HG02623 (cell line): ENCODE measurements around the gene LIPA.
"Not testable (repeated sequence)": the region's sequence is repeated elsewhere in the genome, so short reads cannot be mapped to it uniquely, and the experiment has no call there.

ENCODE experiments used
- ATAC-seq: cut with Tn5 transposase; IDR thresholded peaks from one replicate; pipeline ENCODE4 v1.9.1; 2021; ENCODE audit warnings: moderate library complexity; ENCODE audit not compliant: unreplicated experiment

Gene LIPA

DNA sequence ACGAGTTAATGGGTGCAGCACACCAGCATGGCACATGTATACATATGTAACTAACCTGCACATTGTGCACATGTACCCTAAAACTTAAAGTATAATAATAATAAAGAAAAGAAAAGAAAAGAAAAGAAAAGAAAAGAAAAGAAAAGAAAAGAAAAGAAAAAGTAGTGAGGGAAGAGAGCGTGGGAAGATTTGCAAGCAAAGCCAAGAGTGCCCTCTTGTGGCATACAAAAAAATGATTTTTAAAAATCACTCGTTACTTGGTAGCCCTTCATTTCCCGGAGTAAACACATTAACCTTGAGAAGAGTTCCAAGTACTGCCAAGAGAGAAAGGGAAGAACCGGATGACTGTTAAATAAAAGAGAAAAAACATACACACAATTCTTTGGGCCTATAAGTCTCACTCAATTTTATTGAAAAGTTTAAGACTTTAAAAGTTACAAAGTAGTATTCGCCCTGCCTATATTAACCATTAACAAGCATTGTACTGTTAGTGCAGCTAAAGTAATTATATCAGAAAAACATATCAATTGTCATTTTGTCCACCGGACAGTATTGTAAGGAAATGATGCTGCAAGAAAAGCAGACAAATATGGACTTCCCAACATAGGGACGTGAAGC is 38.3 kb downstream of the LIPA start:
- ATAC-seq: no peak

DNA sequence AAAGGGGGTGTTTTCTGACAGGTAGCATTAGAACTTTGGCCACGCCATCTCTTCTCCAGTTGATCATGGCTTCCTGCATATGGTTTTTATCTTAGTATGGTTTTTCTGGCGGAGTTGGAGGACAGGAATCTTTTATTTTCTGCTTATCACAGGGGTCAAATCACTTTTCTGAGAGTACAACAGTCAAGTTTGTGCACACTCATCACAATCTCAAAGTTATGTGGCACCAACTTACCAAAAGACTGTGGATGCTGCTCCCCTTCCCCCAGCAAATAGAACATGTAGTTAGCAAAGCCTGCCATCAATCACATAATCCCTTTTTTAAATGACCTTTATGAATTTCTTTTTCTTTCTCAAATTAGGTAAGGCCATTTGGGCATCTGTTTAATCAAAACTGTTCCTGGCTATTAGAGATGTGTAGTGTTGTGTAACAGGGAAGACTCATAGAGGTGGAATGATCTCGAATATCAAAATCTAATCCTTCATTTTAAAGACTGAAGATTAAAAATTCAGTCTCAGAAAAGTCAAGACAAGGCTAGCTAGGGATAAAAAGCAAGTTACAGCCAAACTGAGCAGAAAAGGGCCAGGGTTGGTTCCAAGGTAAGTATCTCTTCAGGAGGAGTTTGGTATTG is 40.7 kb downstream of the LIPA start:
- ATAC-seq: no peak

DNA sequence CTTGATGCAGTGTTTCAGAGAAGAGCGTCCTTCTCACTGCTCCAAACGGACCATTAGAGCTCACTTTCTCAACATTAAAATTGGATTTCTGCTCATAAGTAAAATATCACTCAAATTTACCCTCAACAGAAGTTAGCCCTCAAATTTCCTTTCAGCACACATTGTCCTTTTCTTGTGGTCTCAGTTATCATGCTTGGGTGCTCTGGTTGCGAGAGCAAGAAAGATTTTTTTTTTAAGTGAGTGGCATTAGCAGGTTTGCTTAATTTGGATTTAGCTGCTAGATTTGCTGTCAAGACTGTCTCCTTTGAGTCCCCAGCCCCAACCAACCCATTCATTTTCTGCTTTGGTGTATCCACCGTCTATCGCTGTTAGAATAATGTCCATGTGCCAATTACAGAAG is 41.9 kb downstream of the LIPA start:
- no peak for ATAC-seq

DNA sequence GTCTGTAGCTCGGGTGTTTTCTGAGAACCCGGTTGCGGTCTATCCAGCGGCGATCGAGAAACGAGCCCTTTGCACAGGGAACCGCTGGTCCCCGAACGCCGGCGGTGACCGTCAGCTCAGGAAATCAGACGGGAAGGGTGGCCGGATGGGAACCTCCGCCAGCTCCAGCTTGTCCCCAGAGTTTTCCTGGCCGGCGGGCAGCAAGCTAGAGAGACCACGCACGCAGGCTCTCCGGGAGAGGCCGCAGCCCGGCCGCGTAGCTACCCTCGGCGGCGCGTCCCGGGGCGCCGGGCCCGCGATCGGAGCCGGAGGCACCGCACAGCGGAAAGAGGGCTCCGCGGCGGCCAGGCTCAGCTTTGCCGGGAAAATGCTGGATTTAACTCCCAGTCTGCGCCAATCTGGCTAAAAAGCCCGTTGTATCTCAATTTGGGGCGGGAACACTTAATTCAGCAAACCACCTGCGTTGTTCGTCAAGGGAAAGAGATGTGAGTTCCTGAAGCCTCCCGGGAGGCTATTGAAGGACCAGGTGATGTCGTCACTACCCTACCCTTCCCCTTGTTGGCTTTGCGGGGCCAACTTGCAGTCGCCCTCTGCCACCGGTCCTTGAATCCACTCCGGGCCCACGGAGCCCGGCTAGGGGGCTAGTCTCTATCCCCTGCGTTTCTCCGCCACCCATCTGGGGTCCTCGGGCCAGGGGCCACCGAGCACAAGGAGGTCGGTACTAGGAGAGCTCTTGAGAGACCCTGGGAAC is 43.6 kb downstream of the LIPA start:
- ATAC-seq: no peak

DNA sequence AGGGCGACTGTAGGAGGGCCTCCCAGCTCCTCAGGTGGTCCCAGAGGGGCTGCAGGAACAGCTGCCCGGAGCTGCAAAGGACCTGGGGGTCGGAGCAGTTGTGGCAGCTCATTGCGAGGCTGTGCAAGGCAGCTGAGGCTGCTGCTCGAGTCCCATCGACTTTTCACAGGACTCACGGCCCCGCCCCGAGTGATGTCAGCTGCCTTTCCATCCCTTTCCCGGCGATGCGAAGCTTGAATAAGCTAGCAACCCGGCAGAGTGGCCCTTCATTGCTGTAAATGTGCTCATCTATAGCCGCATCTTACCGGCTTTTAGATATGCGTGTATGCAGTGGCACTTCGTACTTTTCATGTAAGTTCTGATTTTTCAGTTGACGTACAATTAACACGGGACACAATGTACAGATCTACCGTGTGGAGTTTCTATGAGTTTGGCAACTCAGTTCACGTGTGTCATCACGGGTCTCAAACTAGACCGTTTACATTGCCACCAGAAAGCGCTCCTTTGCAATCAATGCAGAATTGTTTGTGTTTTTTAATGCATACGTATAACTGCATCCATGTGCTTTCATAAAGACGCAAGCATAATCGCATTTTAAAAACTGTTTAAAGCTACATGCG is 44.3 kb downstream of the LIPA start, which contains the start of gene CH25H:
TSS of gene CH25H (minus strand) at position 137 of the 620 bp plus-strand sequence. CDS start at position 112, 25 bp downstream.
- ATAC-seq: no peak

DNA sequence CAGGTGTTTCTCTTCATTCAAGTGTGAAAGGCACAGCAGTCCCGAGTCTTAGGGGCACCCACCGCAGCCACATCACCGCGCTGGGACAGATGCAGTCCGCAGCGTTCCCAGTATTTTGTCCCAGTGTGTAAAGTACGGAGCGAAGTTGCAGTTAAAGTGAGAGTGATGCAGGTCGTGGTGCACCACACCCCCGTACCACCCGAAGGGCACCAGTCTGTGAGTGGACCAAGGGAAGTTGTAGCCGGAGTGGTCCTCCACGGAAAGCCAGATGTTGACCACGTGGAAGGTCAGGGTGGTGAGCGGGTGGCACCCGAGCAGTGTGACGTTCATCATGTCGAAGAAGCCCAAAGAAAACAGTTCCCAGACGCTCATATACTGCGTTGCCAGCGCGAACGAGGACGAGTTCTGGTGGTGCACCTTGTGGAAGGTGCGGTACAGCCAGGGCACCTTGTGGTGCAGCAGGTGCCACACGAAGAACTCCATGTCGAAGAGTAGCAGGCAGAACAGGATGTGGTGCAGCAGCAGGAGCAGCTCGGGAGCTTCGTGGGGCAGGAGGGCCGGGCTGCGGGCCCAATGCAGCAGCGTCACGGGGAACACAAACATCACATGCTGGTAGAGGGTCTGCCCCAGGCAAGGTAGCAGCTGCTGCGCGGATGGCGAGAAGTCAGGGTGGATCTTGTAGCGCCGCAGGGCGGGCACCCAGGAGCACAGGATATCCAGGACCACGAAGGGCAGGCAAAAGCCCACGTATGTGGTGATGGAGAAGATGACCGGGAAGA is 45.0 kb downstream of the LIPA start:
- no peak for ATAC-seq

DNA sequence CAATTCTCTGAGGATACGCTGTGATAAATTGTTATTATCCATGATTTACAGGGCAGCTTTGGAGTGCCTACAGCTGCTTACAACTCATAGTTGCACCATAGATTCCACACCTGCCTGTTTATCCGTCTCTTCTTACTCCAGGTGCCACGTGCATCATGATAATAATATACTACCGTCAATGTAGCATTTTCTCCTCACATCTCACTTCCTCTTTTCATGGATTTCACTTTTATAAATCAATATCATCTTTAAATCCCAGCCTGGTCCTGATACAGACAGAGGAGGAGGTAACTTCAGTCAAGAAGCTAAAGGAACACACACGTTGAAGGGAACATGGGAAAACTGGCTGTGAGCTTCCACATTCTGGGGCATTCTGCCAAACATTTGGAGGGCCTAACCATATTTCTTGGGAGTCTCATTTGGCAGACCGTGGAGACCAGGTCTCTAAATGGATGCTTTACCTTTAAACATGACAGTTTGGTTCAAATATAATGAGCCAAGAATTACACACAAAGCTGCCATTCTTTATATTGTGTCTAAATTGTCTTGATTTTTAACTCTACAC is 46.9 kb downstream of the LIPA start:
- no peak for ATAC-seq

DNA sequence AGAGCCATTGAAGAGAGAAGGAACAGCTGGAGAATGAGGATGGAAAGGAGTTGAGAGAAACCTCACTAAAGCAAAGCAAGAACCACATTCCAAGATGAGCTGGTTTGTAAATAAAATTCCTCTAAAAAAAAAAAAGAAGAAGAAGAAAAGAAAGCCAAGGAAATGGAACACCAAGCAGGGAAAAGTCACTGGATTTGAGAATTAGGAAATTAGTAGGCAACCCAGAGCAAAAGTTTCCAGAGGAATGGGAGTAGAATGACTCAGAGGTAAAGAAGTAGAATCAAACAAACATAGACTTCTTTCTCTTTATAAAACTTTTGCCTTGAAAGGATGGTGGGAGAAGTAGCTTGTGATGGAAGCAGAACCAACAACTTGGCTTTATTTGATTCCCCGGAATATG is 48.3 kb downstream of the LIPA start:
- no peak for ATAC-seq

DNA sequence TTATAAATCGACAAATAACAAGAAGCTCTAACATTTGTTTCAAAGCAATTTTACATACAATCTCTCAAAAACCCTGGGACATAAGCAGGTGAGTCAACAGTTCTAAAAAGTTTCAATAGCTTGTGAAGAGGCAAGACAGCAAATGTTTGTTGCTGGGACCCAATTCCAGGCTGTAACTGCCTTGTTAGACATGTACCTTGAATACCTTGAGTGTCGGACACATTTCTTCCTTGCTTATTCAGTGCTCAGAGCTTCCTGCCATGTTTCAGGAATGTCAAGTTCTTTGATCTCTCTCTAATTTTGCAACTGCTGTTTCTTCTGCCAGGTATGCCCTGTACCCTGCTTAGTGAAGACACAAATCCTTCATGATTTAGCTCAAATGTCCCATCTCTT is 49.5 kb downstream of the LIPA start:
- no peak for ATAC-seq

DNA sequence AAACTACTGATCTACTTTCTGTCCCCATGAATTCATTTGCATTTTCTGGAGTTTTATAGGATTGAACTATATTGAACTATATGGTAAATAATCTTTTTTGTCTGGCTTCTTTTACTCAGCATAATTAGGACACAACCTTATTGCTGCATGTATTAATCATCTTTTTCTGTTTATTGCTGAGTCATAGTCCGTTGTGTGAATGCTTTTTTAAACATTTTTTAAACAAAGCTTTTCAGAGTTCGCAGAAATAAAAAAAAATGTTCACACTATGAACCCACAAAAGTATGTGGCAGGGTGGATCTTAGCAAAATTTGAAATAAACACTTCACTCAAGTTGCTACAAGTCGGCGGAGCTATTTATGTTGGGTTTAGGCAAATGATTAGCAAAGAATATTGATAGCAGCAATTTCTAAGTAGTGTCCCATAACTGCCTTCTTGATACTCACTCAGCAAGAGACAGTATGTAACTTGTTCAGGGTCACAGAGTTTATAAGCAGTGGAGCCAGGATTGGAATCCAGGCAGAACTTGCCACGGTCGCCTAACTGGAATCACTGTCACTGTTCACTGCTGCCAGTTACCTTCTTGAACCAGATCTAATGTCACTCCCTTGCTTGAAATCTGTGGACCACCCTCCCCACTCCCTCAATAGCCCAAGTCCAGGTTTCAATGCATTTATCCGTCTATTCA is 50.1 kb downstream of the LIPA start:
- ATAC-seq: no peak

DNA sequence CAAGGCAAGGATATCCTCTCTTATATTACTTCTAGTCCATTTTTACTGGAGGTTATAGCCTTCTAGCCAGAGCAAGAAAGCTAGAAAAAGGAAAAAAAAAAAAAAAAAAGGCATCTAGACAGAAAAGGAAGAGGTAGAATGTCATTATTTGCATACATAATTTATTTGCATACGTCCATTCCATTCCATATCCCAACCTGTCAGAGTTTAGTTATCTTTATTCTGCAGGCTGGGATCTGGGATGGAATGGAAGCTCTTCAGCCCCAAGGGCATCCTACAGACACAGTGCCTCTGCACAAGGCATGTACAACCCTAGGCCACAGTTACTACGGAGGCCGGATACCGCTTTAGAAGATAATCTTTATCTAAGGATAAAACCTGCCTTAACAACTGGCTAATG is 54.1 kb downstream of the LIPA start:
- ATAC-seq: no peak

DNA sequence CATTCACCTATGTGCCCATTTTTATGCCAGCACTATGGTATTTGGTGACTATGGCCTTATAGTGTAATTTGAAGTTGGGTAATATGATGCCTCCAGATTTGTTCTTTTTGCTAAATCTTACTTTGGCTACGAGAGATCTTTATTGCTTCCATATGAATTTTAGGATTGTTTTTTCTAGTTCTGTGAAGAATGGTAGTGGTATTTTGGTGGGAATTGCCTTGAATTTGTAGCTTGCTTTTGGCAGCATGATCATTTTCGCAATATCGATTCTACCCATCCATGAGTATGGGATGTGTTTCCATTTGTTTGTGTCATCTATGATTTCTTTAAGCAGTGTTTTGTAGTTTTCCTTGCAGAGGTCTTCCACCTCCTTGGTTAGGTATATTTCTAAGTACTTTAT is 60.3 kb downstream of the LIPA start:
- ATAC-seq: not testable (repeated sequence)

DNA sequence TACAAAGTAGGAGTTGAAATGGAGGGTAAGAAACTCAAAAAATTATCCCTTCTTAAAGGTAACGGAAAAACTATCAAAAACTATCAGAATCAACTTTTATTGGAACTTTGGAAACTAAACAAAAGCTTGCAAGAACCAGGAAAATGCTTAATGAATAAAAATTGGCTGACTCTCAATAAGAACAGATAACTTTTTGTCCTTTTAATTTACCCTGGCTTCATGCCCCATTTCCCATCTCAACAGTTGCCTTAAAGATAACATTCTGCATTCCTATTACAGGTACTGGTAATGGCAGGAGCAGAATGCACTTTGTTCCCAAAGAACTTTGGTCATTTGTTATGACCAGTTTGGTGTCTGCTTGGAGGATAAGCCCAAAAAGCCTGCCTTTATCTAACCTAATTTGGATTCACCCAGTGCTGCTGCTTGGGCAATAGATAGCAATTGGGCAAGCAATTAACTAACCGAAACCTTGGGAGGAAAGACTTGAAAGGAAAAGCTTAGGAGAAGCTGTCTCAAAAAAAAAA is 62.3 kb downstream of the LIPA start:
- no peak for ATAC-seq

DNA sequence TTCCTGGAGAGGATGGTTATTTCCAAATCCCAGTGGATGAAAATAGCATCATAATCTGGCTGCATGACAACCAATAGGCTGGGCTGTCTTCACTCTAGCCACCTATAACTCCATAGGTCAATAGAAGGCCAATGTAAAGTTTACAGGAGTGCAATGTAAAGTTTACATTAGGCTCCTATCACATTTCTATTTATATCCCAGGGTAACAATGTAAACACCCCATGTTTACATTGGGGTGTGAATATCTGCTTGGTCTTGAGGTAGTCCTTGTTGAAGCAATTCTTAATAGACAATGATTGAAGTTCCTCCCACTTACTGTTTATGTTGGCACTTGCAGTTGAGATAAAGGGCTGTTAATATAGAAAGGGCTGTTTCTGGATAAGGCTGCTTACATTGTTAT is 65.9 kb downstream of the LIPA start:
- no peak for ATAC-seq

DNA sequence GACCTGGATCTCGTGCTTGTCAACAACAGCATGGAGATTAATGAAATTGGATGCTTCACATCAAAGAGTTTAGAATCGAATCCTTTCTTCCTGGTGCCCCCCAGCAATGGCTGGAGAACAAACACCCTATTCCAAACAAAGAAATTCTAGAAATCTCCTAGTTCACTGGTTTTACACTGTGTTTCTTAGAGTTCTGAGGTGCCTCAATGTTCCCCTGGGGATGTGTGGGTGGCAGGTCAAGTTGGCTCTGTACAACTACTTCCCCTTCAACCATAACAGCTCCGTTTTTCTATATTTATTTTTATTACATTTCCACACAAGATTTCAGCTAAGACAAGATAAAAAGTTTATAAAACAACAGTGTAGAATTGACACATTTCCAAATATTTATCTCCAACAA is 66.9 kb downstream of the LIPA start:
- ATAC-seq: no peak

DNA sequence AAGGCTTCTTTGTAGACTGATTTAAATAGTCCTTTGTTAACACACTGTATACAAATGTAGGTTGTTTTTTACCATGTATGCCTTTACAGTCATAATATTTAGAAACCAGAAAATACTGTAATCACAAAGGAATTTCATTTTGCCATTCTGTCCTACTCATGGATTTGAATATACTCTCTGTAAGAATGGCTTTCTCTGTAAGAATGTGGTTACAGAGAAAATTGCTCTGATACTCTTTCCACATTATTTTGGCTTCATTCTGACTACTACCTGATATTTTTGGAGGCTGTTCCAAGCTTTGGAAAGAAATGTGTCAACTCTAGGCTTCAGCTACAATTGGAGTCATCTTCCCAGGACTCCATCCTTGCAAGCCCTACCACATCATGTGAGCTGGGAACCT is 68.0 kb downstream of the LIPA start:
- no peak for ATAC-seq

DNA sequence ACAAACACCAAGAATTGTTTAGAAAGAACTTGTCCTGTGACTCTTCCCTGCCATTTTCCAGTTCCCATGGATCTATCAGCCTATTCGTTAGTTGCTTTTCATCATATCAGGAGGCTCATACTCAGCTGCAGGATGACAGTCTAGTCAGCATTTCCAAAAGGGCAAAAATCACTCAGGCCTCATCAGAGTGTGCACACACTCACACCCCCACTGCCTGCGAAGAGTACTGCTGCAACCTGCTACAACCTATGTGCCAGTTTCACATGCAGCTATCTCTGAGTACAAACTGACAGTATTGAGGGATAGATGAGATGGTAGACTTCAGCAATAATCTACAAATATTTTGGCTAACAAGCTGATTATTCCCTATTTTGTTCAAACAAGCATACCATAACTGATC is 68.7 kb downstream of the LIPA start:
- no peak for ATAC-seq

DNA sequence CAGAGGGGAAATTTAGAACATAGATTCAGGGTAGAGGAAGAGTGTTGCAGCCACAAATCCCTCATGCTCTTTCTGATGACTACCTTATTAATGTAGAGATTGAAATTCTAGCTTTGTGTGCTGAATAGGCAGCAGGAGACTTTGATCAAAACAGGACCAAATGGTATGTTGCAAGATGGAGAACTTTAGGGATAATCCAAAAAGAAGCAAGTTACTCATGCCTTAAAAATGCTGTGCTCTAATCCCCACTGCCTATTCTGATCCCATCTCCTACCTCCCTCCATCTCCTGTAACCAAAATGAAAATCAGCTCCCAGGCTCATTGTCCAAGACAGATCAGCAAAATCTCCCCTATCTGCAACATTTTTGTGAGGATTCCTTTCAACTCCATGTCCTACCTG is 75.8 kb downstream of the LIPA start:
- ATAC-seq: no peak

DNA sequence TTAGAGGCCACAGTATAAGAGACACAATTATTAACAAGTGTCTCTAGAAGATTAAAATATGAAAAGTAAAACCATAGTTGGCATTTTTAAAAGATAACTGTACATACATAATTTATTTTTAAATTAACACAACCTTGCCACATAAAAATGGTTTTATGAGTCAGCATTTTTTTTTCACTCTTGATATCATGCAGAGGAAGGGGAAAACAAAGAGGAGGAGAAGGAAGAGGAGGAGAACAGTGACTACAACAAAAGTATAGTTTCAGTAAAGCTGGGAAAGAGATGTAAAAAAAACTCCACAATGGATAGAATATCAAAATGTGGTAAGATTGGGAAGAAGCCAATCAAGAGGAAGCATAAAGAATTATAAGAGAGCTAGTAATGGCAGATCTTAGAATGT is 78.5 kb downstream of the LIPA start:
- no peak for ATAC-seq

DNA sequence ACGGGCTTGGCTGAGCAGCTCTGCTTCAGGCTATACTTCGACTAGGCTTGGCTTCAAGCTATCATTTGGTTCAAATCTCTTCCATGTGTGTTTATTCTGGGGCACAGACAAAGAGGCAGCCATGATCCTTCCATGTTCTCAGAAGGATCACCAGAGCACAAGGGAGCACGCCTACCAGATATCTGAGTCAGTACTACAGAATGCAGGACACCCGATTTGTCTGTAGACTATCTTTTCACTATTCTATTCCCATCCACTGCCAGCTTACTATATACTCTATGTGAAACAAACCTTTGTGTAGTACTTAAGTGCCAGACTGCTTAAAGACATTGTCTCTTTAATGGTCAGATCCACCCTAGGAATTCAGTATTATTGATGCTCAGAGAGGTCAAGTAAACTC is 79.6 kb downstream of the LIPA start:
- ATAC-seq: no peak
